A549 (cell line): Measurements from ENCODE around the gene PXT1.

ENCODE experiments used
- CHD2 ChIP-seq: fragments of 150-350 bp; IDR thresholded peaks from 2 replicates; pipeline ENCODE4 v1.6.1; 2014; ENCODE audit warnings: low read length; ENCODE audit not compliant: partially characterized antibody
- CTCF ChIP-seq: fragments of >200 bp; sonication (Bioruptor Twin); formaldehyde crosslinking; IDR thresholded peaks from 3 replicates; pipeline ENCODE4 v1.5.1; 2016

GRCh38 chr6:36370638-36371037 lies 72.0 kb downstream of the PXT1 start:
- TF ChIP-seq CHD2 (no peak), CTCF (no peak)
